ENCODE data around the gene DMGDH. TPM values are rescaled to one million over a fixed set of nuclear protein-coding genes. Genes with fewer than 3 reads are reported as not detected.

DMGDH gene
- total RNA-seq, 1 donor from 2014 or later: 0.40 TPM

GRCh38 chr5:79070350-79070667, 835 bp upstream of the DMGDH start:
- peak; percentile 1 to 72 for DNase-seq (ENCODE audit: low read depth in 2 of 2)

DNA sequence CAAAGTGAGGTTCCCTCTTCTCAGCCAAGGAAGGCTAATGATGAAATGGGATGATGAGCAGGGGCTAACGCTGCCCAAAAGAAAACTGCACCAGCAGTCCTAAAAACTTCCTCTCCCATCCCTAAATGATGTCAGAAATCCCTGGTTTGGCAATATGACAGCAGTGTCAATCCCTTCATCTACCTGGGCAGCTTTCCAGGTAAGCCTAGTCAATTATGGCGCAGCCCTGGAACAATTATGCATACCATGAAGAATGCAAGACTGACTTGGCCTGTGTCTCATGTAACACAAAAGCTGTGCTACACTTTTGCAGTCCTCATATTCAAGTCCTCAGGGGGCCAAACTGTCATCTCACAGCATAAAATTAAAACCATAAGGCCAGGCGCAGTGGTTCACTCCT, 7.0 kb downstream of the DMGDH start:
- no peak for DNase-seq (ENCODE audit: low read depth in 2 of 2)

DNA sequence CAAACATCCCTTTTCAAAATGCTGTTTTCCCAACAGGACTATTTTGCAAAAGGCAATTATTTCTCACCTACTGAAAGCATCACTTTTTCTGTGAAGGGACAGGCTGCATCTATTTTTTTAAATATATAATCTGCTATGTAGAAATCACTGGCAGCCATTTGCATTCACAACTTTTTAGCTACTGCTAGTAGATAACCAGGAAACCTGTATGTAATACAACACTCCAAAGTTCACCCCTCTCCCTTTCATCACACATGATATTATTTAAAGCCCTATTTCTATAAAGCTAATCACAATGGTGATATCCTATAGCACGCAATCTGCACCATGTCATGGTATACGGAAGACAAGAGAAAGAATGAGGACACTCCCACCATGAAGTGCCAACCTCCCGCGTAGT, 9.8 kb downstream of the DMGDH start:
- DNase-seq (ENCODE audit: low read depth in 2 of 2): no peak

GRCh38 chr5:79056847-79057246, 12.6 kb downstream of the DMGDH start:
- DNase-seq (ENCODE audit: low read depth in 2 of 2): no peak

DNA sequence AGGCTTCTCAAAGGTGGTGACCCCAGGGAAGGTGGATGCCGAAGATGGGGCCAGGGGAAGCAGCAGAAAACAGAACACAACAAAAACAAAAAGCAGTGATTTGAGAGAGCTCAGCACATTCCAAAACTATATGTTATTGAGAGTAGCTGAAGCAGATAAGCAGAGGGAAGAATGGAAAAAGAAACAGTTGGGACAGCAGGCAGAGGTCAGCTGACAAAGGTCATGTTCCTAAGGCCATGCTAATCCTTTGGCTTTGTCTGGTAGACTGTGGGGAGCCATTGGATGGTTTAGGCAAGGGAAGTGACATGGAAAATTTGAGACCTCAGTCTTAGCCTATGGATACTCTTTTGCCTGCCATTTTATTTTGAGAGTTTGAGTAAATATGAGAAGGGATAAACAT, 14.5 kb downstream of the DMGDH start:
- DNase-seq (ENCODE audit: low read depth in 2 of 2): no peak

DNA sequence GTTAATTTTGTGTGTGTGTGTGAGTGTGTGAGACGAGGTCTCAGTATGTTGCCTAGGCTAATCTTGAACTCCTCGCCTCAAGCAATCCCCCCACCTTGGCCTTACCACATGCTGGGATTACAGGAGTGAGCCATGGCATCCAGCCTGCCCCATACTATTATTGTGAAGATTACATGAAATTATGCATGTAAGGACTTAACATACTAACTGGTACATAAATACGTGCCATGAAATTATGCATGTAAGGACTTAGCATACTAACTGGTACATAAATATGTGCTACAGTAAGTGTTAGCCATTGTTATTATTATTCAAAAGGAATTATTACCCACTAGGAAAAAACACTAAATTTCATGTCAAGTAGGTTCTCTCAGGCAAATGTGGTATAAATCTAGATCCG, 16.2 kb downstream of the DMGDH start:
- DNase-seq (ENCODE audit: low read depth in 2 of 2): no peak

- DNase-seq (ENCODE audit: low read depth in 2 of 2): no peak
Measured at GRCh38 chr5:79050498-79050897, 19.0 kb downstream of the DMGDH start.

- DNase-seq (ENCODE audit: low read depth in 2 of 2): no peak
Measured at GRCh38 chr5:79048437-79048836, 21.0 kb downstream of the DMGDH start.

GRCh38 chr5:79047199-79047598, 22.3 kb downstream of the DMGDH start:
- no peak for DNase-seq (ENCODE audit: low read depth in 2 of 2)

- no peak for DNase-seq (ENCODE audit: low read depth in 2 of 2)
Measured at GRCh38 chr5:79042188-79042587, 27.3 kb downstream of the DMGDH start.

GRCh38 chr5:79036769-79037168, 32.7 kb downstream of the DMGDH start:
- no peak for DNase-seq (ENCODE audit: low read depth in 2 of 2)

DNA sequence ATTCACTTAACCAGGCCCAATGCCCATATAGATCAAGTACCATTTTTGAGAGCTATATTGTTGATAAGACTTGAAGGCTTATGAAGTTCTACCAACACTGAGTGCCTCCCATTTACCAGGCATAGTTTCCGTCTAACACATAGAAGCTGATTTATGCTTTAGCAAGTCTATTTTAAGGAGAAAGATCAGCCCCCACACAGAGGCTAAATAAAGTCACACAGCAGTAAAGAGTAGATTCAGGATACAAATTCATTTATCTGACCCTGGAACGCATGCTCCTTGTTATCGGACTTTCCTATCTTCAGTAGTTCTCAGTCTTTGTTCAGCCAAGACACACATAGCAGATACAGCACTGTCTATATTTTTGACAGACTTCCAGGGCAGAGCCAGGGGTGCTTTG, 34.2 kb downstream of the DMGDH start:
- no peak for DNase-seq (ENCODE audit: low read depth in 2 of 2)

- no peak for DNase-seq (ENCODE audit: low read depth in 2 of 2)
Measured at GRCh38 chr5:79032782-79033181, 36.7 kb downstream of the DMGDH start.

DNA sequence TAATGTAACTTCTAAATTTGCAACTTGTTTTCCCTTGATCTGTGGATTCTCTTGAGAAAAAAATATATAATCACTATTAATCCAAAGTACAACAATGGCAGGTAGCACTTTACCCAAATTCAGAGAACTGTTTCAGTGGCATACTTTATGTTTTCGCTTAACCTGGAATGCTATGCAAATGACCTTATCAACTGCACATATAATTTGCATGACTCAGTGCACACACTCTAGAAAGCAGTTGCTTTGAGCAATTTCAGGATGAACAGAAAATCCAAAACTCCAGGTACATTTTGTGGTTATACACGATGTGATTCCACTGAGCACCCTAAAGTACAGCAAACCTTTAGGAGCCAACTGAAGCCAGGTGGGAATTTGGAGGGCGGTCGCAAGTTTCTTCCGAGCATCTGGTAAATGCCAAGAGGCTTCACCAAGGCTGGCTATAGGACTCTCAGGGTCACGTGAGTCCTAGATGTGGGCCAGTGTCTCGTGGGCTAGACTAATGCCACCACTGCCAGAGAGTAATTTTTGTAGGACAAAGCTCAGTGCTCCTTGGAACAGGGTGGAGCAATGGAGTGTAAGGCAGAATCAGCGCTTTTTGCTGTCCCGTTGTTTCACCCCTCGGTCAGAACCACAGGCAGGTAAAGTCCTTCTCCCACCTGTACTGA, 37.3 kb downstream of the DMGDH start:
- no peak for DNase-seq (ENCODE audit: low read depth in 2 of 2)

DNA sequence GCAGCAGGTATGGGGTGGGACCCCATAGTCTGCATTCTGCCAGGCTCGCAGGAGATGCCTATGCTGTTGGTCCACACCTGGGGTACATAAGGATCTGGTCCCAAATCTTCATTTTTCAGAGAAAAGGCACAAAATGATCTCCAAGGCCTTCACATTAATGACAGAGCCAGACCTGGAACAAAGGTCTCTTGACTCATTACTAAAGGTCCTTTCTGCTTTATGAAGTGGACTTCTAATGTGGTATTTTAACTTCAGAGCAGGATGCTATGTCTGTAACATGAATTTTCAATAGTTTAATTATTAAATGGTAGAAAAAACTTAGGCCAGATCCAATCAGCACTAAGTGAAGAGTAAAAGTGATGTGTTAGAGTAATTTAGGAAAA, 38.0 kb downstream of the DMGDH start:
- no peak for DNase-seq (ENCODE audit: low read depth in 2 of 2)

GRCh38 chr5:79030663-79031484, 38.6 kb downstream of the DMGDH start:
- no peak for DNase-seq (ENCODE audit: low read depth in 2 of 2)

DNA sequence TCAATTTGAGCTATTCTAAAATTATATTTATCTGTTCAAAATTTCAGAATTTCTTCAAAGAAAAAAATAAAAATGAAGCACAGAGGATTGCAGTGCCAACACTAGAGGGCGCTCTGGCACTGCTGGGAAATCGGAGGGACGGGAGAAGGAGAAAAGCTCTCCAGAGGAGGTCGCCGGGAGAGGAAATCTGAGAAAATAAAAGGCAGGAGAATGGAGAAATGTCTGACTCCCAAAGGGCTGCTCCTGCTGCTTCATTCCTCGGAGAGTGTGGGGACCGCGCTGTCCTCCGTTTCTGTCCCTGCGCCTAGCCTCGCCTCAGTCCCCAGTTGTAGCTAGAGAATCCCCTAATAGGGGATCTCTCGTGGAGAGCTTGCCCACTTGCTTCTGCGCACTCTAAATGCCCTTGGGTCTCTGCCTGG, 44.4 kb downstream of the DMGDH start:
- peak; percentile 69 to 78 for DNase-seq (ENCODE audit: low read depth in 2 of 2)

DNA sequence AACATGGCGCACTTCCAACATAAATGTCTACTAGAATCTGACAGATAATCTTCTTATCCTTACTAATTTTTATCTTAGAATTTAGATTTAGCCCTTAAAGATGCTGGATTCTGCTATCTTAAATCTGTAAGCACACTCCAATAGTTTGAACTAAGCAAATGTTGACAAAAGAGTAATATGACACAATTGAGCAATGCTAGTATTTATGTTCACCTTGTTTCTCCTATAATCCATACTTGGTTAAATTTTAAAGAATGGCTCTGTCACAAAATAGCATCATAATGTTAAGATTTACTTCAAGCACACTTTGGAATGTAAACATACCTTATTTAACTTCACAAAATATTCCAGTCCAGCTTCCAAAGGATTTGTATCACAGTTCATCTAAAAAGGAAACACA, 45.5 kb downstream of the DMGDH start:
- no peak for DNase-seq (ENCODE audit: low read depth in 2 of 2)

GRCh38 chr5:79023348-79023747, 46.1 kb downstream of the DMGDH start:
- no peak for DNase-seq (ENCODE audit: low read depth in 2 of 2)

- DNase-seq (ENCODE audit: low read depth in 2 of 2): no peak
Measured at GRCh38 chr5:79022771-79023170, 46.7 kb downstream of the DMGDH start.

- DNase-seq (ENCODE audit: low read depth in 2 of 2): no peak
Measured at GRCh38 chr5:79021753-79022152, 47.7 kb downstream of the DMGDH start.

DNA sequence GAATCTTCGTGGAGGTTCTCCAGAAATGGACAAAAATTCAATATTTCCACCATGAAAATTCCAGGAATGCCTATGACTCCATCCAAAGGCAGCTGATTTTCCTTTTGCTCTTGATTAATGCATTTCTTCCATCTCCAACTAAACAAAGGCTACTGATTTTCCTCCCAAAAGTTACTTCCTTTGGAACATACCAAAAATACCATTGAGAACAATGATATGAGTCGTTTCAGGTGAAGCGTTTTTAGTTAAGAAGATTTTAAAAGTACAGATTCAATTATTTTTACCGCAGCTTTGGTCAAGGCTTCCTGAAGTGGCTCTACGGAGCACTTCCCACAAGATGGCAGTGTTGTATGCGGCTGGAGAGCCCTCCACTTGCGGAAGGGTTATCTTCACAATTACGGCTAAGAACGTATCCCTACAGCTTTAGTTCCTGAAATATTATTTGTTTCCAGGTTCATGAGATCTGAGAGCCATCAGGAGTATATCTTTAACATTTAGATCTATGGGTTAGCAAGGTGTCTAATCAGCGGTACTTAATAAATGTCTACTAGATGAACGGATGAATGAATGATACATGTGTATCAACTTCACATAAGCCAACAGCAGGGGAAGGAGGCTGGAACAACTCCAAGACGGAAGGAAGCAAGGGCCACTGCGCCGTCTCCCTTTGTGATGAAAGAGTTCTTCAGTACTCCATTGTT, 48.5 kb downstream of the DMGDH start:
- DNase-seq (ENCODE audit: low read depth in 2 of 2): peak; percentile 70 to 71

- DNase-seq (ENCODE audit: low read depth in 2 of 2): no peak
Measured at GRCh38 chr5:79014631-79015030, 54.8 kb downstream of the DMGDH start.

All from lung microvascular endothelial cell (primary cell).